GM12801 (cell line): ENCODE data around the gene SCML2.

Experiments used
- TF ChIP-seq, protein P1 (sequence below): IDR thresholded peaks from one replicate; pipeline ENCODE4 v1.5.1; 2011; ENCODE audit warnings: control low read depth; ENCODE audit not compliant: insufficient read length; ENCODE audit errors: extremely low read depth

SCML2 gene

DNA sequence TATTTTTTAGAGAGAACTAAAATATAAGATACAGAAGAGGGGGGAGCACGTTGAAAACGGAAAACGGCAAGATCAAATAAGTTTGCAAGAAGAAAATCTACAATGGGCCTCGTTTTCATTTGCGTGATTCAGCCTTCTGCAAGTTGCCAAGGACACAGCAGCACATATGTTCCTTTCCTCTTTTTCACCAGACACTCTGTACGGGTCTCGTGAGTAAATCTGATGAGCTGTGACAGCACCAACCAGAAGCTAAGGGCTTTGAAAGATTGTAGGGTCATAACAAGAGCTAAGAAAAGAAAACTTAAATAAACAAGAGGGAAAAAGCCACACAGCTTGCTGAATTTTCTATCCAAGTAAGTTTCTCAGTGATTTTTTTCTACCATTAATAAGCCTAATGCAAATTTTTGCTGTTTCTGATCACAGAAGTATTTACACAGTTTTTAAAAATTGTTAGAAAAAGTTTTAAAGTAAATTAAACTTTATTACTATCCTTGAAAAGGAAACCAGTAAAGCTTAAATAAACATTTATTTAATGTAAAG, 63.4 kb downstream of the SCML2 start:
- TF ChIP-seq, protein P1, sequence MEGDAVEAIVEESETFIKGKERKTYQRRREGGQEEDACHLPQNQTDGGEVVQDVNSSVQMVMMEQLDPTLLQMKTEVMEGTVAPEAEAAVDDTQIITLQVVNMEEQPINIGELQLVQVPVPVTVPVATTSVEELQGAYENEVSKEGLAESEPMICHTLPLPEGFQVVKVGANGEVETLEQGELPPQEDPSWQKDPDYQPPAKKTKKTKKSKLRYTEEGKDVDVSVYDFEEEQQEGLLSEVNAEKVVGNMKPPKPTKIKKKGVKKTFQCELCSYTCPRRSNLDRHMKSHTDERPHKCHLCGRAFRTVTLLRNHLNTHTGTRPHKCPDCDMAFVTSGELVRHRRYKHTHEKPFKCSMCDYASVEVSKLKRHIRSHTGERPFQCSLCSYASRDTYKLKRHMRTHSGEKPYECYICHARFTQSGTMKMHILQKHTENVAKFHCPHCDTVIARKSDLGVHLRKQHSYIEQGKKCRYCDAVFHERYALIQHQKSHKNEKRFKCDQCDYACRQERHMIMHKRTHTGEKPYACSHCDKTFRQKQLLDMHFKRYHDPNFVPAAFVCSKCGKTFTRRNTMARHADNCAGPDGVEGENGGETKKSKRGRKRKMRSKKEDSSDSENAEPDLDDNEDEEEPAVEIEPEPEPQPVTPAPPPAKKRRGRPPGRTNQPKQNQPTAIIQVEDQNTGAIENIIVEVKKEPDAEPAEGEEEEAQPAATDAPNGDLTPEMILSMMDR, result no peak

DNA sequence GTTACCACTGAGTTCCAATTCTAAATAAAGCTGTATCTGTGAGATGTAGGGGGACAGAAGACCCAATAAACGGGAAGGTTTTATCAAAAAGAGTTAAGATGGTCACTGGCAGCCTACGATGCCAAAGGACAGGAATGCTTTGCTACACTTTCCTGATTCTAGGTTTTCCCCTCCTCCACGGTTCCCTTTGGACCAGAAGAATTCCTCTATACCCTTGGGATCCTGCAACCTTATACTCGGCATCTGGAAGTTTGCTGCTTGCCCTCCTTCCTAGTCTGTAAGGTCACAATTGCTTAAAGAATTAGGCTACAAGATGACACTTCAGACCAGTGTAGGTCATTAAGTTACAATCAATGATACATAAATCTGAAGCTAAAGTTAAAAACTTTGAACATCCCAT, 64.3 kb downstream of the SCML2 start:
- TF ChIP-seq, protein P1, result no peak

DNA sequence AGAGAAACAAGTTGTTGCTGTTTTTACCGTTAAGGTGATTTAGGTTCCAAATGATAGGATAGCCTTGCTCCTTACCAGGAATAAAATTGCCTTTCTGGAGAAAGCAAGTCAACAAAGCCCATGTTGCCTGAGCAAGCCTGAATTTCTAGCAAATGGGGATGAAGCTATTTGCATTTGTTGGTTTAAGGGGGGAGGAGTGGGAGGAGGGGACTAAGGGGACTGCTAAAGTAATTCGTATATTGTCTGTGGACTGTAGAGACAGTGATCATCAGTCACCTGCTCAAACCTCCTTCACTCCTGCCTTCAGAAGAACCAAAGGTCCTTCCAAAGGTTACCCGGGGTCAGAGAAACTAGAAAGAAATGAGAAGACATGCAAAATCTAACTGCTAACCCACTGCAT, 65.8 kb downstream of the SCML2 start:
- TF ChIP-seq, protein P1, result no peak

DNA sequence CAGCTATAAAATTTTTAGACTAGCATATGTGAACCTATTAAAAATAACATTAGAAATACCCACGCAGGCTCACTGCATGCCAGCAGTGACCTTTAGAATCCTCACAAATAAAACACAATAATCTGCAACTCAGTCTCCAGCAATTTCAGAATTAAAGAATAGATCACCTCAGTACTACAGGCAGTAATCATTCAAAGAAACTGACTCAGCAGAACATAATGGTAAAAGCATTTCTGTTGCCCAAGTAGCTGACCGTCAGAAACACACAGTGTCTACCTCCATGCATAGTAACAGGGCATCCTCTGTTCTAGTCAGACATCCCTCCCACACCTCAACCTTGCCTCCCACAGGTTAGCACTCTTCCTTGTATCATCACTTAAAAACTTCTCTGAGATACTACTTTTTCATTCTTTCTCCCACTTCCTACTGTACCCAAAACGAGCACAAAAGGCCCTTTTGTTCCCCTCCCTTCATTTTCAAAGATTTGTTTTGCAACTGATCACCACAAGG, 68.1 kb downstream of the SCML2 start:
- TF ChIP-seq, protein P1, result no peak

DNA sequence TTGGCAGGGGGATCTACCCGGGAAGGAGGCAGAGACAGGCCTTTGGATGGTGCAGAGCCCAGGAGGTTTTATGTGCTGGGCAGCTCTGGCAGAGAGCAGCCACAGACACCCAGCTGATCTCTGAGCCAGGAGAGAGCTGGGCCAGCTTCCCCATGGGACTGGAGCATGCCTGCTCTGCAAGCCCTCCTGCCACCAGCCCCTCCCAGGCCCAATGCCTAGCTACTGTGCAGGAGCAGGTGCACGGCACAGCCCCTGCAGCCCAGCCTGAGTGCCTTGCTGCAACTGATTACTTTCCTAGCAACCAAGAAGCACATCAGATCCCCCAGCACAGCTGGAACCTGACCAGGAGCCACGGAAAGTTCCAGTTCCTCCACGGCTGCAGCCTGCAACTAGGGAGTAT, 76.0 kb downstream of the SCML2 start:
- TF ChIP-seq, protein P1, result no peak

DNA sequence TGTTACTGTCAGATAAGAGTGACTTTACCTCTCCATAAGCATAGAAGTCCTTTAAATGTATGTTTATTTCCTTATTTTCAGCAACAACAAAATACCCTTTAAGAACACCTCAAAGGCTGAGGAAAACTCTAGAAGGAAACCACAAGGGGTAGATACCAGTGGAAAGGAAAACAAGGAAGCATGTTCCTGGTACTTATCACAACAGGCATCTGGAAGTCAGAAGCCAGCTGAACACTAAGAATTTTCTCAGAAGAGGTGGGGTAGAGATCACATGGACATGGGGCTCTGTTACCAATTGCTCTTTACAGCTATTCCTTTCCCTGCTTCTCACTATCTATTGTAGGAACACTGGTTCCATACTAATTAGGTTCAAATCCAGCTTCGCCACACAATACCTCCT, 82.3 kb downstream of the SCML2 start:
- TF ChIP-seq, protein P1, result no peak

DNA sequence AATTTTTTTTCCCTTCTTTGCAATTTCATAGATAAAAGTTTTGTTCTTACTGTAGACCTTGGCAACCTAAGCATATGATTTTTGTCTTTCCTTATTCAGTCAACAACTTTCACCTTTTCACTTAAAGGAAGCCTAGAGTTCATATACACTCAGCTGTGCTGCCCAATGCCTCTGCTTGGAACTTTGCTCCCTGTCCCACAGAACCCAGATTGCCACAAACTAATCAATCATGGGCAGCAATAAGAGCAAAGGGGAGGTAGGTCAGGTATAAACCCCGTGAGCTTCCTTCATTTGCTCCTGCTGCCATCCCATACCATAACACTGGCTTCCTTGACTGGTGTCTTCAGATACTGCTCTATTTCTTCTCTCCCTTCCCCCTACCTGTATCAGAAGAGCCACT, 82.8 kb downstream of the SCML2 start:
- TF ChIP-seq, protein P1, result no peak

DNA sequence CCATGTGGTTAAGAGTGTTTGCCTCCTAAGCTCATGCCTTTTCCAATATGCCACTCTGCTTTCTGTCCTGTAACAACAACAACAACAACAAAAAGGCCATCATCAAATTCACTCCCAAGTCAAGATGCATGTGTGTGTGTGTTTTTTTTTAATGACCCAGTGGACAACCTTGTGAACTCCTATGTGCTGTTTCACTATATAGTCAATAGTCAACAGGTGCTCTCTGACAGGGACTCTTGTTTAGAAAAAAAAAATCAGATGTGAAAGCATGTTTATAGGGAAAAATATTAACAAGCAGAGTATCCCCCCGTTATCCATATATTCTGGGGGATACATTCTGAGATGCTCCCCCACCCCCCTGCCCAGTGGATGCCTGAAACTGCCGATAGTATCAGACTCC, 83.2 kb downstream of the SCML2 start:
- TF ChIP-seq, protein P1, result no peak
